Measurements from ENCODE around the gene ANKRD52.

DNA sequence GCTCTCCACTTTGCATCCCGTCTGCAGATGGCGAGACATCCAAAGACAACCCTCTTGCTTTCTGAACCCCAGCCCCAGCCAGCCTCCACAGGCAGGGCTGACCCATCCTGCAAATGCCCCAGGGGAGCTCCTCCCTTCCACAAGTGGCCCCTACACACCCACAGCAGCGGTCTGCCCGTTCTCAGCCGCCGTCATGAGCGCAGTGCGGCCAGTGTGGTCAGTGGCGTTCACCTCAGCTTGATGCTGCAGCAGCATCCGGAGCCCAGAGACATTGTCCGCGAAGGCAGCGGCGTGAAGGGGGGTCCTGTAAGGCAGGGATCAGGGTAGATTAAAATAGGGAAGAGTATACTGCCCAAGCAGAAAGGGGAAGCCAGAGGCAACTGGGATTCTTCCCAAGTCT lies 13.7 kb downstream of the ANKRD52 start:
- TF ChIP-seq, protein P1, sequence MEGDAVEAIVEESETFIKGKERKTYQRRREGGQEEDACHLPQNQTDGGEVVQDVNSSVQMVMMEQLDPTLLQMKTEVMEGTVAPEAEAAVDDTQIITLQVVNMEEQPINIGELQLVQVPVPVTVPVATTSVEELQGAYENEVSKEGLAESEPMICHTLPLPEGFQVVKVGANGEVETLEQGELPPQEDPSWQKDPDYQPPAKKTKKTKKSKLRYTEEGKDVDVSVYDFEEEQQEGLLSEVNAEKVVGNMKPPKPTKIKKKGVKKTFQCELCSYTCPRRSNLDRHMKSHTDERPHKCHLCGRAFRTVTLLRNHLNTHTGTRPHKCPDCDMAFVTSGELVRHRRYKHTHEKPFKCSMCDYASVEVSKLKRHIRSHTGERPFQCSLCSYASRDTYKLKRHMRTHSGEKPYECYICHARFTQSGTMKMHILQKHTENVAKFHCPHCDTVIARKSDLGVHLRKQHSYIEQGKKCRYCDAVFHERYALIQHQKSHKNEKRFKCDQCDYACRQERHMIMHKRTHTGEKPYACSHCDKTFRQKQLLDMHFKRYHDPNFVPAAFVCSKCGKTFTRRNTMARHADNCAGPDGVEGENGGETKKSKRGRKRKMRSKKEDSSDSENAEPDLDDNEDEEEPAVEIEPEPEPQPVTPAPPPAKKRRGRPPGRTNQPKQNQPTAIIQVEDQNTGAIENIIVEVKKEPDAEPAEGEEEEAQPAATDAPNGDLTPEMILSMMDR (conservative IDR thresholded peaks at IDR 0.05; ENCODE audit: low read depth in 2 of 2): no peak
- no peak for TF ChIP-seq JUNB (IDR thresholded peaks at IDR 0.05; ENCODE audit: unreplicated experiment)
- TF ChIP-seq ZNF331 (CRISPR knock-in tag; IDR thresholded peaks at IDR 0.05; ENCODE audit: low read depth): no peak
- TF ChIP-seq EZH2 (IDR thresholded peaks at IDR 0.05; ENCODE audit: low read depth, unreplicated experiment): no peak
- TF ChIP-seq EZH2phosphoT487 (IDR thresholded peaks at IDR 0.05; ENCODE audit: unreplicated experiment): no peak
- TF ChIP-seq POLR2AphosphoS5 (IDR thresholded peaks at IDR 0.05; ENCODE audit: low read depth): no peak
- TF ChIP-seq CREB1 (CRISPR knock-in tag; IDR thresholded peaks at IDR 0.05; ENCODE audit: low read depth): no peak
- TF ChIP-seq, protein P2, sequence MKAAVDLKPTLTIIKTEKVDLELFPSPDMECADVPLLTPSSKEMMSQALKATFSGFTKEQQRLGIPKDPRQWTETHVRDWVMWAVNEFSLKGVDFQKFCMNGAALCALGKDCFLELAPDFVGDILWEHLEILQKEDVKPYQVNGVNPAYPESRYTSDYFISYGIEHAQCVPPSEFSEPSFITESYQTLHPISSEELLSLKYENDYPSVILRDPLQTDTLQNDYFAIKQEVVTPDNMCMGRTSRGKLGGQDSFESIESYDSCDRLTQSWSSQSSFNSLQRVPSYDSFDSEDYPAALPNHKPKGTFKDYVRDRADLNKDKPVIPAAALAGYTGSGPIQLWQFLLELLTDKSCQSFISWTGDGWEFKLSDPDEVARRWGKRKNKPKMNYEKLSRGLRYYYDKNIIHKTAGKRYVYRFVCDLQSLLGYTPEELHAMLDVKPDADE (IDR thresholded peaks at IDR 0.05): no peak
- TF ChIP-seq, protein P3, sequence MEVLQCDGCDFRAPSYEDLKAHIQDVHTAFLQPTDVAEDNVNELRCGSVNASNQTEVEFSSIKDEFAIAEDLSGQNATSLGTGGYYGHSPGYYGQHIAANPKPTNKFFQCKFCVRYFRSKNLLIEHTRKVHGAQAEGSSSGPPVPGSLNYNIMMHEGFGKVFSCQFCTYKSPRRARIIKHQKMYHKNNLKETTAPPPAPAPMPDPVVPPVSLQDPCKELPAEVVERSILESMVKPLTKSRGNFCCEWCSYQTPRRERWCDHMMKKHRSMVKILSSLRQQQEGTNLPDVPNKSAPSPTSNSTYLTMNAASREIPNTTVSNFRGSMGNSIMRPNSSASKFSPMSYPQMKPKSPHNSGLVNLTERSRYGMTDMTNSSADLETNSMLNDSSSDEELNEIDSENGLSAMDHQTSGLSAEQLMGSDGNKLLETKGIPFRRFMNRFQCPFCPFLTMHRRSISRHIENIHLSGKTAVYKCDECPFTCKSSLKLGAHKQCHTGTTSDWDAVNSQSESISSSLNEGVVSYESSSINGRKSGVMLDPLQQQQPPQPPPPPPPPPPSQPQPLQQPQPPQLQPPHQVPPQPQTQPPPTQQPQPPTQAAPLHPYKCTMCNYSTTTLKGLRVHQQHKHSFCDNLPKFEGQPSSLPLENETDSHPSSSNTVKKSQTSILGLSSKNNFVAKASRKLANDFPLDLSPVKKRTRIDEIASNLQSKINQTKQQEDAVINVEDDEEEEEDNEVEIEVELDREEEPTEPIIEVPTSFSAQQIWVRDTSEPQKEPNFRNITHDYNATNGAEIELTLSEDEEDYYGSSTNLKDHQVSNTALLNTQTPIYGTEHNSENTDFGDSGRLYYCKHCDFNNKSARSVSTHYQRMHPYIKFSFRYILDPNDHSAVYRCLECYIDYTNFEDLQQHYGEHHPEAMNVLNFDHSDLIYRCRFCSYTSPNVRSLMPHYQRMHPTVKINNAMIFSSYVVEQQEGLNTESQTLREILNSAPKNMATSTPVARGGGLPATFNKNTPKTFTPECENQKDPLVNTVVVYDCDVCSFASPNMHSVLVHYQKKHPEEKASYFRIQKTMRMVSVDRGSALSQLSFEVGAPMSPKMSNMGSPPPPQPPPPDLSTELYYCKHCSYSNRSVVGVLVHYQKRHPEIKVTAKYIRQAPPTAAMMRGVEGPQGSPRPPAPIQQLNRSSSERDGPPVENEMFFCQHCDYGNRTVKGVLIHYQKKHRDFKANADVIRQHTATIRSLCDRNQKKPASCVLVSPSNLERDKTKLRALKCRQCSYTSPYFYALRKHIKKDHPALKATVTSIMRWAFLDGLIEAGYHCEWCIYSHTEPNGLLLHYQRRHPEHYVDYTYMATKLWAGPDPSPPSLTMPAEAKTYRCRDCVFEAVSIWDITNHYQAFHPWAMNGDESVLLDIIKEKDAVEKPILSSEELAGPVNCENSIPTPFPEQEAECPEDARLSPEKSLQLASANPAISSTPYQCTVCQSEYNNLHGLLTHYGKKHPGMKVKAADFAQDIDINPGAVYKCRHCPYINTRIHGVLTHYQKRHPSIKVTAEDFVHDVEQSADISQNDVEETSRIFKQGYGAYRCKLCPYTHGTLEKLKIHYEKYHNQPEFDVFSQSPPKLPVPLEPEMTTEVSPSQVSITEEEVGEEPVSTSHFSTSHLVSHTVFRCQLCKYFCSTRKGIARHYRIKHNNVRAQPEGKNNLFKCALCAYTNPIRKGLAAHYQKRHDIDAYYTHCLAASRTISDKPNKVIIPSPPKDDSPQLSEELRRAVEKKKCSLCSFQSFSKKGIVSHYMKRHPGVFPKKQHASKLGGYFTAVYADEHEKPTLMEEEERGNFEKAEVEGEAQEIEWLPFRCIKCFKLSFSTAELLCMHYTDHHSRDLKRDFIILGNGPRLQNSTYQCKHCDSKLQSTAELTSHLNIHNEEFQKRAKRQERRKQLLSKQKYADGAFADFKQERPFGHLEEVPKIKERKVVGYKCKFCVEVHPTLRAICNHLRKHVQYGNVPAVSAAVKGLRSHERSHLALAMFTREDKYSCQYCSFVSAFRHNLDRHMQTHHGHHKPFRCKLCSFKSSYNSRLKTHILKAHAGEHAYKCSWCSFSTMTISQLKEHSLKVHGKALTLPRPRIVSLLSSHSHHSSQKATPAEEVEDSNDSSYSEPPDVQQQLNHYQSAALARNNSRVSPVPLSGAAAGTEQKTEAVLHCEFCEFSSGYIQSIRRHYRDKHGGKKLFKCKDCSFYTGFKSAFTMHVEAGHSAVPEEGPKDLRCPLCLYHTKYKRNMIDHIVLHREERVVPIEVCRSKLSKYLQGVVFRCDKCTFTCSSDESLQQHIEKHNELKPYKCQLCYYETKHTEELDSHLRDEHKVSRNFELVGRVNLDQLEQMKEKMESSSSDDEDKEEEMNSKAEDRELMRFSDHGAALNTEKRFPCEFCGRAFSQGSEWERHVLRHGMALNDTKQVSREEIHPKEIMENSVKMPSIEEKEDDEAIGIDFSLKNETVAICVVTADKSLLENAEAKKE (CRISPR knock-in tag; IDR thresholded peaks at IDR 0.05): no peak
- TF ChIP-seq, protein P4, sequence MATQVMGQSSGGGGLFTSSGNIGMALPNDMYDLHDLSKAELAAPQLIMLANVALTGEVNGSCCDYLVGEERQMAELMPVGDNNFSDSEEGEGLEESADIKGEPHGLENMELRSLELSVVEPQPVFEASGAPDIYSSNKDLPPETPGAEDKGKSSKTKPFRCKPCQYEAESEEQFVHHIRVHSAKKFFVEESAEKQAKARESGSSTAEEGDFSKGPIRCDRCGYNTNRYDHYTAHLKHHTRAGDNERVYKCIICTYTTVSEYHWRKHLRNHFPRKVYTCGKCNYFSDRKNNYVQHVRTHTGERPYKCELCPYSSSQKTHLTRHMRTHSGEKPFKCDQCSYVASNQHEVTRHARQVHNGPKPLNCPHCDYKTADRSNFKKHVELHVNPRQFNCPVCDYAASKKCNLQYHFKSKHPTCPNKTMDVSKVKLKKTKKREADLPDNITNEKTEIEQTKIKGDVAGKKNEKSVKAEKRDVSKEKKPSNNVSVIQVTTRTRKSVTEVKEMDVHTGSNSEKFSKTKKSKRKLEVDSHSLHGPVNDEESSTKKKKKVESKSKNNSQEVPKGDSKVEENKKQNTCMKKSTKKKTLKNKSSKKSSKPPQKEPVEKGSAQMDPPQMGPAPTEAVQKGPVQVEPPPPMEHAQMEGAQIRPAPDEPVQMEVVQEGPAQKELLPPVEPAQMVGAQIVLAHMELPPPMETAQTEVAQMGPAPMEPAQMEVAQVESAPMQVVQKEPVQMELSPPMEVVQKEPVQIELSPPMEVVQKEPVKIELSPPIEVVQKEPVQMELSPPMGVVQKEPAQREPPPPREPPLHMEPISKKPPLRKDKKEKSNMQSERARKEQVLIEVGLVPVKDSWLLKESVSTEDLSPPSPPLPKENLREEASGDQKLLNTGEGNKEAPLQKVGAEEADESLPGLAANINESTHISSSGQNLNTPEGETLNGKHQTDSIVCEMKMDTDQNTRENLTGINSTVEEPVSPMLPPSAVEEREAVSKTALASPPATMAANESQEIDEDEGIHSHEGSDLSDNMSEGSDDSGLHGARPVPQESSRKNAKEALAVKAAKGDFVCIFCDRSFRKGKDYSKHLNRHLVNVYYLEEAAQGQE (IDR thresholded peaks at IDR 0.05; ENCODE audit: unreplicated experiment): no peak
- no peak for TF ChIP-seq ZNF114 (CRISPR knock-in tag; IDR thresholded peaks at IDR 0.05)
